ENCODE data around the gene ERCC4.
A peak's percentile ranks its signal among the peaks of the same experiment; 100 is the strongest.

Gene ERCC4

GRCh38 chr16:13950821-13951547, 31.0 kb downstream of the ERCC4 start:
- DNase-seq (ENCODE audit: low spot score): no peak

- DNase-seq (ENCODE audit: low spot score): no peak
Observed at GRCh38 chr16:13951611-13952010, 31.7 kb downstream of the ERCC4 start.

- no peak for DNase-seq (ENCODE audit: low spot score)
Observed at GRCh38 chr16:13953501-13953900, 33.5 kb downstream of the ERCC4 start.

GRCh38 chr16:13956635-13957196, 36.8 kb downstream of the ERCC4 start:
- no peak for DNase-seq (ENCODE audit: low spot score)

- DNase-seq (ENCODE audit: low spot score): peak; percentile 96
Observed at GRCh38 chr16:13957197-13958078, 37.5 kb downstream of the ERCC4 start.

- DNase-seq (ENCODE audit: low spot score): peak; percentile 34
Observed at GRCh38 chr16:13958474-13958873, 38.5 kb downstream of the ERCC4 start.

GRCh38 chr16:13959626-13960025, 39.7 kb downstream of the ERCC4 start:
- DNase-seq (ENCODE audit: low spot score): no peak

- DNase-seq (ENCODE audit: low spot score): peak; percentile 94
Observed at GRCh38 chr16:13961099-13961811, 41.3 kb downstream of the ERCC4 start.

GRCh38 chr16:13962232-13962631, 42.3 kb downstream of the ERCC4 start:
- DNase-seq (ENCODE audit: low spot score): no peak

GRCh38 chr16:13968835-13969234, 48.9 kb downstream of the ERCC4 start:
- DNase-seq (ENCODE audit: low spot score): no peak

GRCh38 chr16:13969711-13970110, 49.8 kb downstream of the ERCC4 start:
- no peak for DNase-seq (ENCODE audit: low spot score)

GRCh38 chr16:13970708-13971422, 50.9 kb downstream of the ERCC4 start:
- no peak for DNase-seq (ENCODE audit: low spot score)

- DNase-seq (ENCODE audit: low spot score): no peak
Observed at GRCh38 chr16:13973321-13974023, 53.5 kb downstream of the ERCC4 start.

- DNase-seq (ENCODE audit: low spot score): no peak
Observed at GRCh38 chr16:13977177-13977576, 57.2 kb downstream of the ERCC4 start.

GRCh38 chr16:13982451-13982850, 62.5 kb downstream of the ERCC4 start:
- no peak for DNase-seq (ENCODE audit: low spot score)

- no peak for DNase-seq (ENCODE audit: low spot score)
Observed at GRCh38 chr16:13983625-13984024, 63.7 kb downstream of the ERCC4 start.

- no peak for DNase-seq (ENCODE audit: low spot score)
Observed at GRCh38 chr16:13984794-13985193, 64.8 kb downstream of the ERCC4 start.

- DNase-seq (ENCODE audit: low spot score): no peak
Observed at GRCh38 chr16:13988038-13988437, 68.1 kb downstream of the ERCC4 start.

- DNase-seq (ENCODE audit: low spot score): no peak
Observed at GRCh38 chr16:13992322-13992721, 72.4 kb downstream of the ERCC4 start.

GRCh38 chr16:13992976-13993375, 73.0 kb downstream of the ERCC4 start:
- no peak for DNase-seq (ENCODE audit: low spot score)
